Measurements from ENCODE around the gene TMEM260. TPM values are rescaled to one million over a fixed set of nuclear protein-coding genes. Genes with fewer than 3 reads are reported as not detected.

TMEM260 gene
- total and polyA plus RNA-seq, 2 donors from 2014 or later: 8.8 to 24.3 TPM

DNA sequence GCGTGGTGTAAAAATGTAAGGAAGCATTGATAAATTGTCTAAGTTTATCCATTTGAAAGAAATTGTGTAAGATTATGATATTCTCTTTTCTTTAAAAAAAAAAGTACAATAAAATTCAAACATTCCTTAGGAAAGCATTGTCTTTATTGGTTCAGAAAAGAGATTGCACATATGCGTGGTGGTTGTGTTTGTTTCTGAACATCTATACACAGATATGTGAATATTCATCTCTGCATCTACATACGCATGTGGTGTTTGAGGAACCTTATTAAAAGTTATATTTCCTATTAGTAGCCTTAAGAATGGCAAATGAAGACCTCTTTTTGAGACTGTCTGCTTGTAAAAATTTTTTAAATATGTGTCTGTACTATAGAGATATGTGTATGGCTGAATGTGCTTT lies 69.8 kb downstream of the TMEM260 start:
- DNase-seq (no peak), FAIRE-seq (no peak)
- Histone ChIP-seq H3K27ac (ENCODE audit: low read depth in 2 of 2, low read length in 2 of 2) (no peak overlapping the region), H3K9ac (ENCODE audit: low read length in 3 of 3) (no peak overlapping the region), H3K9me3 (ENCODE audit: control insufficient read depth in 2 of 3, insufficient read depth in 1 of 3, low read length in 3 of 3) (no peaks in the 10 kb centered on the region), H3K4me3 (ENCODE audit: low read length in 3 of 3) (no peak overlapping the region), H3K36me3 (ENCODE audit: control insufficient read depth in 2 of 3, insufficient read depth in 3 of 3, low read length in 3 of 3) (no peaks in the 10 kb centered on the region), H3K4me1 (ENCODE audit: control insufficient read depth in 2 of 3, insufficient read depth in 2 of 3, low read depth in 1 of 3, low read length in 3 of 3) (no peaks in the 10 kb centered on the region), H3K27me3 (ENCODE audit: control insufficient read depth, insufficient read depth, low read length) (no peaks in the 10 kb centered on the region)
- intact Hi-C loops (cut with DNase I): no loop called here
- TF ChIP-seq CTCF (IDR thresholded peaks at IDR 0.05; ENCODE audit: borderline replicate concordance, extremely low read depth, insufficient read depth): no peak

GRCh38 chr14:56650048-56650447 lies 70.5 kb downstream of the TMEM260 start:
- no peak overlapping the region for H3K4me3 ChIP-seq (ENCODE audit: low read length in 3 of 3)
- no peak for FAIRE-seq
- H3K36me3 ChIP-seq (ENCODE audit: control insufficient read depth in 2 of 3, insufficient read depth in 3 of 3, low read length in 3 of 3): no peaks in the 10 kb centered on the region
- H3K4me1 ChIP-seq (ENCODE audit: control insufficient read depth in 2 of 3, insufficient read depth in 2 of 3, low read depth in 1 of 3, low read length in 3 of 3): no peaks in the 10 kb centered on the region
- no peaks in the 10 kb centered on the region for H3K9me3 ChIP-seq (ENCODE audit: control insufficient read depth in 2 of 3, insufficient read depth in 1 of 3, low read length in 3 of 3)
- DNase-seq: no peak
- H3K27me3 ChIP-seq (ENCODE audit: control insufficient read depth, insufficient read depth, low read length): no peaks in the 10 kb centered on the region
- no peak for TF ChIP-seq CTCF (IDR thresholded peaks at IDR 0.05; ENCODE audit: borderline replicate concordance, extremely low read depth, insufficient read depth)
- no peak overlapping the region for H3K9ac ChIP-seq (ENCODE audit: low read length in 3 of 3)
- intact Hi-C loops (cut with DNase I): no loop called here
- no peak overlapping the region for H3K27ac ChIP-seq (ENCODE audit: low read depth in 2 of 2, low read length in 2 of 2)

DNA sequence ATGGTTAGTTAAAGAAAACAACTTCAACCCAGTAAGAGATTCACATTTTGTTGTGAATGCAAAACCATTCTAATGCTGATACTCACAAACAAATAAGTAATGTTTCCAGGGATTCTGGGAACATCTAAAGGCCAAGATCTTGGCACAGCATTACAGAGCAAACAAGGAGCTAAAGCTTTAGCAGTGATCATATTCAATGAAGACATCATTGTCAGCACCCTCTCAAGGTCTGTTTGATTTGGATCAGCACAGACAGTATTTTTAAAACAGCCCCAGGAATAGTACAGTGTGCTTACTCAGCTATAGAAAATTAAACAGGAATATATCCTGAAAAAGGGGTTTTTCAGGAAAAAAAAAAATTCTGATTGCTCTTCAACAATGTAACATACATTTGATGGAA lies 71.4 kb downstream of the TMEM260 start:
- no peak for DNase-seq
- TF ChIP-seq CTCF (IDR thresholded peaks at IDR 0.05; ENCODE audit: borderline replicate concordance, extremely low read depth, insufficient read depth): no peak
- Histone ChIP-seq H3K36me3 (ENCODE audit: control insufficient read depth in 2 of 3, insufficient read depth in 3 of 3, low read length in 3 of 3) (no peaks in the 10 kb centered on the region), H3K9ac (ENCODE audit: low read length in 3 of 3) (no peak overlapping the region), H3K9me3 (ENCODE audit: control insufficient read depth in 2 of 3, insufficient read depth in 1 of 3, low read length in 3 of 3) (no peaks in the 10 kb centered on the region), H3K27me3 (ENCODE audit: control insufficient read depth, insufficient read depth, low read length) (no peaks in the 10 kb centered on the region), H3K27ac (ENCODE audit: low read depth in 2 of 2, low read length in 2 of 2) (no peak overlapping the region), H3K4me1 (ENCODE audit: control insufficient read depth in 2 of 3, insufficient read depth in 2 of 3, low read depth in 1 of 3, low read length in 3 of 3) (no peaks in the 10 kb centered on the region), H3K4me3 (ENCODE audit: low read length in 3 of 3) (no peak overlapping the region)
- intact Hi-C loops (cut with DNase I): no loop called here
- FAIRE-seq: no peak

DNA sequence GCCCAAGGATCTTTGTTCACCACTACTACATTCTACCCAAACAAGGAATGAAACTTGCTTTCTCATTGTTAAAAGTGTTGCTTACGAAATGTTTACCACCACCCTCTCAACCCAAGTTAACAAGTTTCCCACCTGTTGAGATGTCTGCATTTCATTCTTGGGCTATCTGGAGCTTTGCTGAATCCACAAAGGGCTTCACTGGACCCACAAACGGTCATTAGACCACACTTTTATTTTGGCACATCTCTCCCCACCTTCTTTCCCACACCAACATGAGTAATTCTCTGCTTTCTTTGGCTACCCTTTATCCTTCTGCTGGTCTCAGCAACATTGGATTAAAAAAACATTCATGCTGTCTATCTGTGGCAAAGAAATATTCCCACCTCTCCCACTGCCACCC lies 78.0 kb downstream of the TMEM260 start:
- TF ChIP-seq CTCF (IDR thresholded peaks at IDR 0.05; ENCODE audit: borderline replicate concordance, extremely low read depth, insufficient read depth): no peak
- intact Hi-C loops (cut with DNase I): no loop called here
- no peaks in the 10 kb centered on the region for H3K4me1 ChIP-seq (ENCODE audit: control insufficient read depth in 2 of 3, insufficient read depth in 2 of 3, low read depth in 1 of 3, low read length in 3 of 3)
- H3K9ac ChIP-seq (ENCODE audit: low read length in 3 of 3): no peak overlapping the region
- no peak overlapping the region for H3K27ac ChIP-seq (ENCODE audit: low read depth in 2 of 2, low read length in 2 of 2)
- no peaks in the 10 kb centered on the region for H3K9me3 ChIP-seq (ENCODE audit: control insufficient read depth in 2 of 3, insufficient read depth in 1 of 3, low read length in 3 of 3)
- no peak for DNase-seq
- H3K27me3 ChIP-seq (ENCODE audit: control insufficient read depth, insufficient read depth, low read length): no peaks in the 10 kb centered on the region
- H3K36me3 ChIP-seq (ENCODE audit: control insufficient read depth in 2 of 3, insufficient read depth in 3 of 3, low read length in 3 of 3): no peaks in the 10 kb centered on the region
- no peak for FAIRE-seq
- no peak overlapping the region for H3K4me3 ChIP-seq (ENCODE audit: low read length in 3 of 3)

Measured in kidney (tissue), 14 donors.